Activated naive CD4-positive, alpha-beta T cell (primary cell): ENCODE data around the gene GRM4.

Experiments
- DNase-seq, 4 experiments: peaks; one replicate each; lab custom pipeline; 2025; lab: John Stamatoyannopoulos, UW

The GRM4 gene

GRCh38 chr6:34157236-34157830, 11.4 kb upstream of the GRM4 start:
- no peak for DNase-seq

GRCh38 chr6:34155471-34156300, 9.8 kb upstream of the GRM4 start:
- DNase-seq, result no peak

GRCh38 chr6:34154668-34155447, 9.0 kb upstream of the GRM4 start:
- peak; percentile 48 to 66 (median 58) for DNase-seq

DNA sequence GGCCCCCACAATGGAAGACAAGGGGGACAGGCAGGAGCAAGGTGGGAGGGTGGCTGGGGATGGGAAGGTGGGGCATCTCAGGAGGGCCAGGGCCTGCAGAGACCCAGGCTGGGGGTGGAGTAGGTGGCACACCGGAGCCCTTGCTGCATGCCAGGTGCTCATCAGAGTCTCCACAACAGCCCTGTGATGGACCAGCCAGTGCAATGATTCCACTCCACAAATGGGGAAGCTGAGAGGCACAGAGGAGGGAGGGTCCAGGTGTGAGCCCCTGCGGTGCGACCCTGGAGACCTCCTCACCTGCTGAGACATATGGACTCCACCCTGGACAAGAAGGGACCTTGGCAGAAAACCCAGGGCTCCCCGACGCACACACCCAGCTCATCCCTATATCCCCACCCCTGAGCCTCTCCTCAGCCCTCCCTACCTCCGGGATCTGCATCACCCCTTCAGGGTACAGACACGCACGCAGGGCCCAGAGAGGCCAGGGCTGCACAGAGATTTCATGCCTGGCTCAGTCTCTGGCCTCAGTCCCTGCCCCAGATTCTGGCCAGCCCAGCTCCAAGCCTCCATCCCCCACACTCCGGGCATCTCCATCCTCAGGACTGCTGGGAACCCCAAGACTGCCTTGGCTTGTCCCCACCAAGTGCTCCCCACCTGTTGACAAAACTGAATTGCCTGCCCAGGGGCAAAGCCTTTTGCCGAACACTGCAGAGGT, 7.1 kb upstream of the GRM4 start:
- DNase-seq, result no peak

DNA sequence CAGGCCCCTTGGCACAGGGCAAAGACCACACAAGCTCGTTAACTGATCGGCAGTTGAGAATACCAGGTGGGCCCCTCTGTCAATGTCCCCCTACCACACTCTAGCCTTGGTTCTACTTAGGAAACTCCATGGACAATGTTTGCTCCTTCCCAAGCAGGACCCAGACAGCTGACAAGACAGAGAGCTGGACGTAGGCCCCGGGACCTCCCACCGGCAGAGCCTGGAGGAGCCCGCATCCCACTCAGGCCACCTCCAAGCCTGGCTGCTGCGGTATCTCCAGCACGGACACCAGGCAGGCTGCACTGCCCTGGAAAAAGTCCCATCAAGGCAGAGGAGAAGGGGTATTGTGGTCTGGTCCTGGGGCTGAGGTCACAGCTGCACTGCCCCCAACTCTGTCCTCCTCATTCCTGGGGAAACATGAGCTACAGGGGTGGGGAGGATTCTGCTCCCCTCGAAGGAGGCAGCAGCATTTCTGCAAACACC, 6.2 kb upstream of the GRM4 start:
- no peak for DNase-seq

GRCh38 chr6:34151321-34152041, 5.6 kb upstream of the GRM4 start:
- DNase-seq, result no peak

DNA sequence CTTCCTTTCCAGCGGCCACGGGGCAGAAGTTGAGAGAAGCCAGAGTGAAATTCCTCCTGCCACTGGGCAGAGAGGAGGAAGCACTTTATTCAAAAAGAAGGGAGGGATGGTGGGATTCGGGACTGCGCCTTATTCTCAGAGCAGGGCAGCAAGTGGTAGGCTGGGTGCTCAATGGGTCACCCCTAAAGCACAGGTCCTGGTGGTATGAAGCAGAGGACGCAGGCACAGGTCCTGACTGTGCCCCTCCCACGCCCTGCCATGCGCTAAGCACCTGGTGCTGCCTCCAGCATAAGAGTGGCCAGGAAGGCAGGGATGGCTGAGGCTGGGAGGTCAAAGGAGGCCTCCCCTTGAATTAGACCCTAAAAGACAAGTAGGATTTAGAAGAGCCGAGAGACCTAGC, 4.9 kb upstream of the GRM4 start:
- DNase-seq, result no peak

DNA sequence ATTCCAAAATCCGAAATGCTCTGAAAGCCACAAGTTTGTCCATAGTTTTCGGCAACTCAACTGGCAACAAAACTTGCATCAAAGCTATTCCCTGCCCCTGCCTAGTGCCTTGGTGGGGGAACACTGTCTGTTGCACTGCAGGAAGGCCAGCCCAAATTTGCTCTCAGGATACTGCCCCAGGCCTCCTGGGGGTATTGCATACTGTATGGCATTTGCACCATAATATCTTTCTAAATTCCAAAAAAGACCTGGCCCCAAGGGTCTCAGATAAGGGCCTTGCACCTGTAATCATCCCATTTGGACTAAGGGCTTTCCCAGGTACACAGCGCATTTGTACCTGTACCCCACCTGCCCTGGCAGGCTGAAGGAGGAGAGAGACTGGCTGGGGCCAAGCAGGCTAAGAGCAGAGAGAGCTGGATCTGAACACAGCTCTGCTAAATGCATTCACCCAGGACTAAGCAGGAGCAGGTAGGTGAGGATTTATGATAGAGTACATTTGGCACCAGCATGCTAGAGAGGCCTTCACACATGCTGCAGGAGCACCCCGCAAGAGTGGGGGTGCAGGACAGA, 4.0 kb upstream of the GRM4 start:
- no peak for DNase-seq

DNA sequence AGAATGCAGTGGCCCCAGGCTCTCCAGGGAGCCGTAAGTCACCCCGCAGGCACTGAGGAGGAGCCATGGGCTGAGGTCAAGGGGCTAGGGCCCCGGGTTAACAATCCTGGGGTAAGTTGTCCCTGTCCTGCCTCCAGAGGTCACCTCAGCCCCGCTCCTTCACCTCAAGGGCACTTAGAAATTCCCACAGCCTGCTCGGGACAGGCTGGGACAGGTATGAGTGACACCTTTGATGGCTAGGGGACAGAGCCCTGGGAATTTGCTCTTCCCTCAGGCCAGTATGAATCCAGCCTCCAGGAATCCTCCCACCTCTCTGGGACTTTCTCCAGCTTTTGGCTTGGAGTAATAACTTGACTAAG, 3.5 kb upstream of the GRM4 start:
- DNase-seq, result no peak

DNA sequence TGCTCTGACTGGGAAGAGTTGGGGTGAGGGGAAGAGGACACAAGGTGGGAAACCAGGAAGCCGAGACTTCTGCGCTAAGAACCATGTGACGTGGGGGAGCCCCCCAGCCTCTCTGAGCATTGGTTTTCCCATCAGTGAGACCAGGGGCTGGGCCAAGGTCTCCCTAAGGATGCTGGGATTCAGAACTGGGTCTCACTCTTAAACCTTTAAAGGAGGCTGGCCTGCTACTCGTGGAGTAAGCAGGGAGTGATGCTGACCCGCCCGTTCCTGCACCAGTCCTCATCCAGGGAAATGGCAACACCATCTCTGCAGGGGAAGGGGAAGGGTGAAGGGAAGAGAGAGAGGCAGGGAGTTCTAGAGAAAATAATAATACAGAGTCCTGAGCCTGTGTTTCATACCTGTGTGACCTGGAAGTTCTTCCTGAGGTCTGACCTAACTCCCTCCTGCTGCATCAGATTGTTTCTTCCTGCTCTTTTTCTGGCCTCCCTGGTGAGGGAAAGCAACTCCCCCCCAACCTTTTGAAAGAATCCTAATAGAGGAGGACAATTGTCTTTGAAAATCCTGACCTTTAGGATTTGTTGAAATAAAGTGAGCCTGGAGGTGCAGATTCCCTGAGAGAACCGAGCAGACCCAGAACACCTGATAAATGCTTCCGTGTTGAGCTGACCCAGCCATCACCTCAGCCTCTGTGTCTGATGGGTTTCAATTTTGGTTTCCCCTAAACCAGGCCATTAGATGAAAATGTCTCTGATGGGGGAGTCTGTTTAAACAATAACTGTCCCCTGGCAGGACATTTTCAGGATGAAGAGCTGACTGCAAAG, 3.0 kb upstream of the GRM4 start:
- DNase-seq, result no peak

GRCh38 chr6:34147906-34148630, 2.2 kb upstream of the GRM4 start:
- no peak for DNase-seq

DNA sequence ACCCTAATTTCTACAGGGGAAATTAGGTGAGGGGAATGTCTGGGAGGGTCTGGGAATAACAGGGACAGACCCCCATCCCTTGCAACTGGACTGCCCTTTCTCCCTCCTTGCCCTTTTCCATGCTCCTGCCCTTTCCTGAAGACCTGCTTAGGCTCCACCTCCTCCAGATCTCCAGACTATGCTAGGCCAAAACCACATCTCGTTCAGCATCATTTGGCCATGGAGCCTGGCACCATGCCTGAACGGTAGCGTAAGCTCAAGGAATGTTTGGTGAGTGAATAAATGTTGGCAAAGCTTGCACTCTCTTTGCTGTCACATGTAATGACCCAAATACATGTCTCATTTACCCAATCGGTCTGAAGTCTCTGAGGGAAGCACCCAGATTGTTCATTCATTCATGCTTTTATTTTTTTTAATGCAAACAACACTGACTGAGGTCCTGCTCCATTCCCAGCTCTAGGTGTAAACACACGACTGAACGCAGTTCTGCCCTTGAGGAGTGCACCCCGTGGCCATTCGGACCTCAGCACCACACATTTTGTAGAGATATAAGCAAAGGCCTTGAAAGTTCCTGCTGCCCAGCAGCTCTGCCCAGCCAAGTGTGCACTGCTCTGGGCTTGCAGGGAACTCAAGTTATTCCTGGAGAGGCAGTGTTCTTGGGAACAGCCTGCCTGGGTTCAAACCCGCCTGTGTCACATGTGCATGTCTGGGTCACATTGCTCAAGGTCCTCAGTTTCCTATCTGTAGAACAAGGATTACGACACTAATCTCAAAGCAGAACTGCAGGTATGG, 1.1 kb upstream of the GRM4 start:
- DNase-seq, result no peak

DNA sequence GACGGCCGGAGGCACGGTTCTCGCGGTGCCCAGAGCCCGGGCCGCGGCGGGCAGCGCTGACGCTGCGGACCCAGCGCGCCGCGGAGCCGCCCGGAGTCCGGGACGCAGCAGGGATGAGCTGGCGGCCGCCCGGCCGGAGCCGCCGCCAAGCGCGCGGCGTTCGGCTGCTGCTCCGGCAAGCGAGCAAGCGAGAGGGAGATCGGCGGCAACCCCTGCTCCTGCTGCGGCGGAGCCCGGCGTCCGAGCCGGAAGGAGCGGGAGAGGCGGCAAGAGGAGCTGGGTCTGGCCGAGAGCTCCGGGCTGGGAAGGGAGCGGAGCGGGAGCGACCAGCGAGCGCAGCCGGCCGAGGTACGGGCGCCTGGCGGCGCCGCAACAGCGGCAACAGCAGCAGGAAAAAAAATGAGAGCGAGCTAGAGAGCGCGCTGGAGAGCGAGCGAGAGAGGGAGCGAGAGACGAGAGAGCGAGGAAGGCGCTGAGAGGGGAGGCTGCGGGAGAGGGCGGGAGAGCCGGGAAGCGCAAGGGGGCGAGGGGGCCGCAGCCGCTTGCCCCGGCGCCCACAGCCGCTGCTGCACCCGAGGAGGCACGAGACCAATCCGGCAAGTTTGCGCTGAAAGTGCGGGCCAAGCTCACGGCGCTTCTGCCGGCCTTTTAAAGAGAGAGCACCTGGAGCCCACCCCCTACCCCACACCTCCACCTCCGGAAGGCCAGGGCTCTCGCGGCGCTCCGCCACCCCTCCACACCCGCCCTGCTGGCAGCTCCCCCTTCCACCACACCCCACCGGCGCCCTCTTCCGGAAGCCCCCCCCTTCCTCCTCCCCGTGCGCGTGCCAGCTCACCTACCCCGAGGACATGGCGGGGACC, 496 bp downstream of the GRM4 start:
- DNase-seq, result peak in 1 of 4 experiments; percentile 33

DNA sequence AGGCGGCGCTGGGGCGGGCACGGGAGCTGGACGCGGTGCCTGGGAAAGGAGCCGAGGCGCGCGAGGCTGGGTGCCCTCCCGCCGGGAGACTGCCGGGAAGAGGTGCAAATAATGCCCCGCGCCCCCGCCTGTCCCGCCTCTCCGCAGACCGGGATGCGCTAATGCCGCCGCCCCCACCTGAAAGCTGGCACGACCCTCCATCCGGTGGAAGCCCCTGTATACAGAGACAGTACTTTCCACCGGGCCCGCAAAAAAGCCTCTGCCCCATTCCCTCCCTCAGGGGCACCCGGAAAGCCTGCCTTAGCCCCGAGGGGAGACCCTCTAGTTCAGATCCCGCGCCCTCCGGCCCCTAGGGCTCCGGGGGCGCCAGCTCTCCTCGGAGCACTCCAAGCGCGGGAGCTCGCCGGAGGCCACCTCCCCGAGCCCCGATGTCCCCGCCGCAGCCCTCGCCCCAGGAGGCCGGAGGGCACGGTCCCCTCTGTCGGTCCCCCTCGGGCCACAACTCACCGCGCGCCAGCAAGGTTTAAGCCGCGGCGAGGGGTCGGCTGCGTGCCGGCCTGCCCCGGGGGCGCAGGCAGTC, 1.2 kb downstream of the GRM4 start:
- DNase-seq, result no peak

DNA sequence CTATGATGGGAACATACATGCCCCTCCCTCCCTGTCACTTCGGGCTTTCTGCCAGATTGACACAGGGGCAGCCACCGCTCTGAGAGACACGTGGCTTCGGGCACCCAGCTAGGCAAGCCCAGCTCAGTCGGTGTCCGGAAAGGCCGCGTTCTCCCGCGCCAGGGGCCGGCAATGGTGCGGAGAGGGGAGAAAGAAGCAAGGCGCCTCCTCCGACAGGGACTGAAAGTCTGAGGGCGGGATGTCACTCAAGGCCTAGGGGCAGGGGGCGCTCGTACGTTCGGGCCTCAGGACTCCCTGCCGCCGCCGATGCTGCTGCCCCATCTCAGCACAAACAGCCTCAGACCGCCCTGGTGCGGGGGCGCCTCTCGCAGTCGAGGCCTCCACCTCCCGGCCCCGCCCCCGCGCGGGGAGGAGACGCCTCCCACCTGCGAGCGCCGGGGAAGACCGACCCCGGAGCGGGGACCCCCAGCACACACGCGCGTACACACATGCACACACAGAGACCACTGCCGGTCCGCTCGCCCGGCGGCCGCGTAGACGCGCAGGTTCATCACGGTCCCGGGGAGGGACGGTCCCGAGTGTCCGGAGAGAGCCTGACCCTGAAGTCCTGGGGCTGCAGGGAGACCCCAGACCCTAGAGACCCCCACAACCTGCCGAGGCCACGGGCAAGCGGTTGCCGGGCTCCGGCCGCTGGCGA, 1.9 kb downstream of the GRM4 start:
- DNase-seq, result peak in 1 of 4 experiments; percentile 37

DNA sequence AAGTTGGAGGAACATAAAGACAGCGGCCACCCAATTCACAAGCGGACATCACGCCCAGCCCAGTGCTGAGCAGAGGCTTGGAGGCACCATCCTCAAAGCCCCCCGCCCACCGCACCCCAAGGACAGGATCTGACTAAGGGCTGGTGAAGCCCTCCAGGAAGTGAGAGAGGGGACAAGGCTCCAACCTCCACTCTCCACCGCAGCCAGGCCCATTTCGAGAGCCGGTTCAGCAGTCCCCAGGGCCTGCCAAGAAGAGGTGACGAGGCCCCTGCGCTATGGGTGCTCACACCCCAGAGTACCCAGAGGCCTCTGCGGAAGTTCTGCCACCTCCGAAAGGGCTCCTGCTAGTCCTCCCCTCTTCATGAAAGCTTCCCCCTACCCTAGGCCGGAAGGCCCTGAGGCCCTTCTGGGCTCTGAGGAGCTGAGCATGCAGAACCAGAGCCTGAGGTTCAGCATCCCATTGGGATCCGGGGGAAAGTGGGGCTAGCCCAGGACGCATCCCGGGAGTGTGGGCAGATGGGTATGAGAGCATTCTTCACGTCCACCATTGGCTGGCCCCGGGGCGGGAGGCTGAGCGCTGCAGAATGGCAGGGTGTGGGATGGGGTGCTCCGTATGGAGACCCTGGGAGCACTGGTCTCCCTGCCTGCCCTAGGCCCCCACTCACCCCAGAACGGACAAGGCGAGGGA, 2.5 kb downstream of the GRM4 start:
- no peak for DNase-seq
